Activated naive CD4-positive, alpha-beta T cell treated with Interleukin-2 at 50 U/mL for 16 hours (primary cell): ENCODE measurements around the gene CFAP69.
"Not testable (repeated sequence)": the region's sequence is repeated elsewhere in the genome, so short reads cannot be mapped to it uniquely, and the experiment has no call there.

ENCODE experiments used
- DNase-seq: peaks from one replicate; pipeline ENCODE4 v3.0.0-alpha.2; 2020

CFAP69 gene

GRCh38 chr7:90272242-90272641, 27.3 kb downstream of the CFAP69 start:
- DNase-seq, result no peak

GRCh38 chr7:90274161-90274560, 29.2 kb downstream of the CFAP69 start:
- no peak for DNase-seq

- no peak for DNase-seq
Observed at GRCh38 chr7:90276033-90276728, 31.2 kb downstream of the CFAP69 start.

GRCh38 chr7:90288154-90288553, 43.2 kb downstream of the CFAP69 start:
- no peak for DNase-seq

- DNase-seq, result no peak
Observed at GRCh38 chr7:90290244-90291113, 45.5 kb downstream of the CFAP69 start.

- DNase-seq, result no peak
Observed at GRCh38 chr7:90298145-90299038, 53.4 kb downstream of the CFAP69 start.

- DNase-seq, result no peak
Observed at GRCh38 chr7:90303241-90303640, 58.3 kb downstream of the CFAP69 start.

GRCh38 chr7:90309872-90310271, 64.9 kb downstream of the CFAP69 start:
- DNase-seq, result no peak

- no peak for DNase-seq
Observed at GRCh38 chr7:90311175-90311574, 66.2 kb downstream of the CFAP69 start.

GRCh38 chr7:90312745-90313144, 67.8 kb downstream of the CFAP69 start:
- no peak for DNase-seq

- DNase-seq, result no peak
Observed at GRCh38 chr7:90313907-90314306, 68.9 kb downstream of the CFAP69 start.

- no peak for DNase-seq
Observed at GRCh38 chr7:90320014-90320413, 75.0 kb downstream of the CFAP69 start.

- DNase-seq, result no peak
Observed at GRCh38 chr7:90320418-90320800, 75.4 kb downstream of the CFAP69 start.

- DNase-seq, result no peak
Observed at GRCh38 chr7:90320801-90321494, 76.0 kb downstream of the CFAP69 start, which contains the start of gene FAM237B. Gene FAM237B (minus strand): TSS chr7:90321304. CDS start chr7:90319748, 1,556 bp downstream.

GRCh38 chr7:90322837-90323236, 77.9 kb downstream of the CFAP69 start:
- DNase-seq, result no peak

GRCh38 chr7:90326500-90326899, 81.5 kb downstream of the CFAP69 start:
- DNase-seq, result no peak

GRCh38 chr7:90334193-90334843, 89.3 kb downstream of the CFAP69 start:
- no peak for DNase-seq

GRCh38 chr7:90334926-90335325, 90.0 kb downstream of the CFAP69 start:
- DNase-seq, result not testable (repeated sequence)

- no peak for DNase-seq
Observed at GRCh38 chr7:90337106-90337505, 92.1 kb downstream of the CFAP69 start.

GRCh38 chr7:90345016-90345415, 100.0 kb downstream of the CFAP69 start:
- no peak for DNase-seq

- no peak for DNase-seq
Observed at GRCh38 chr7:90345595-90346335, 100.8 kb downstream of the CFAP69 start.
